CD14-positive monocyte (primary cell): Measurements from ENCODE around the gene MED6. TPM values are rescaled to one million over a fixed set of nuclear protein-coding genes. Genes with fewer than 3 reads are reported as not detected.

Experiments used
- DNase-seq, 3 donors: peaks; one replicate each; pipeline ENCODE4 v3.0.0-alpha.2; 2011 to 2022
- H2AFZ ChIP-seq: 2 replicates; pipeline ENCODE4 v1.6.0; 2012; ENCODE audit warnings: mild to moderate bottlenecking, low read depth, low read length, inconsistent platforms; ENCODE audit not compliant: insufficient read depth, poor library complexity, severe bottlenecking
- H3K27ac ChIP-seq, 2 donors: 1 replicate in 1 of 2; 2 replicates in 1 of 2; pipeline ENCODE4 v1.5.1; 2012 to 2013; ENCODE audit warnings: low read length in 2 of 2, control low read depth in 1 of 2, inconsistent platforms in 1 of 2, low read depth in 1 of 2, mild to moderate bottlenecking in 1 of 2
- H3K27me3 ChIP-seq, 2 donors: one replicate each; pipeline versions ENCODE4 v1.6.0 to v1.6.1; 2011 to 2013; ENCODE audit warnings: low read length in 2 of 2; ENCODE audit not compliant: control insufficient read depth in 2 of 2, insufficient read depth in 2 of 2
- H3K36me3 ChIP-seq, 2 donors: replicated peaks in 1 of 2; 1 replicate in 1 of 2; 2 replicates in 1 of 2; pipeline versions ENCODE4 v1.5.1 to v1.6.1; 2012 to 2013; ENCODE audit warnings: low read length in 2 of 2, control low read depth in 1 of 2, inconsistent platforms in 1 of 2, mild to moderate bottlenecking in 1 of 2; ENCODE audit not compliant: insufficient read depth in 2 of 2, control insufficient read depth in 1 of 2
- H3K4me1 ChIP-seq, 2 donors: 1 replicate in 1 of 2; 2 replicates in 1 of 2; pipeline versions ENCODE4 v1.5.1 to v1.6.1; 2012 to 2013; ENCODE audit warnings: low read length in 2 of 2, control low read depth in 1 of 2, inconsistent platforms in 1 of 2, mild to moderate bottlenecking in 1 of 2, moderate library complexity in 1 of 2; ENCODE audit not compliant: insufficient read depth in 2 of 2, control insufficient read depth in 1 of 2
- H3K4me2 ChIP-seq: replicated peaks from 2 replicates; pipeline ENCODE3; 2012; ENCODE audit warnings: low read length, moderate library complexity, mild to moderate bottlenecking; ENCODE audit not compliant: poor library complexity, severe bottlenecking; ENCODE audit errors: extremely low read depth
- H3K4me3 ChIP-seq, 3 experiments: fragments of 200-600 bp in 1 of 3; sonication (generic) in 1 of 3; replicated peaks in 1 of 3; 1 replicate in 2 of 3; 2 replicates in 1 of 3; pipeline ENCODE4 v1.5.1; 2011 to 2013; ENCODE audit warnings: low read length in 3 of 3, mild to moderate bottlenecking in 3 of 3, control low read depth in 2 of 3, low read depth in 2 of 3, inconsistent platforms in 1 of 3, moderate library complexity in 1 of 3
- H3K79me2 ChIP-seq: 2 replicates; pipeline ENCODE4 v1.6.0; 2012; ENCODE audit warnings: mild to moderate bottlenecking, control low read depth, inconsistent platforms, low read length, moderate library complexity; ENCODE audit not compliant: insufficient read depth
- H3K9ac ChIP-seq: 2 replicates; pipeline ENCODE4 v1.6.0; 2017; ENCODE audit warnings: low read length, mild to moderate bottlenecking; ENCODE audit not compliant: insufficient read depth, poor library complexity, severe bottlenecking
- H3K9me3 ChIP-seq, 2 donors: replicated peaks in 1 of 2; 1 replicate in 1 of 2; 2 replicates in 1 of 2; pipeline versions ENCODE4 v1.5.1 to v1.6.1; 2012 to 2013; ENCODE audit warnings: low read length in 2 of 2, control low read depth in 1 of 2; ENCODE audit not compliant: control insufficient read depth in 1 of 2, insufficient read depth in 1 of 2
- H4K20me1 ChIP-seq: 2 replicates; pipeline ENCODE4 v1.6.0; 2012; ENCODE audit warnings: mild to moderate bottlenecking, low read length, control low read depth, moderate library complexity; ENCODE audit not compliant: insufficient read depth
- H3K27ac Mint-ChIP-seq, 7 donors: one replicate each; pipeline ENCODE4 v1.8.0; 2020; ENCODE audit warnings: mild to moderate bottlenecking in 7 of 7, mixed read lengths in 7 of 7, moderate library complexity in 6 of 7, inconsistent platforms in 2 of 7
- H3K27me3 Mint-ChIP-seq, 3 donors: one replicate each; pipeline ENCODE4 v1.8.0; 2021 to 2022; ENCODE audit warnings: low read depth in 3 of 3, mild to moderate bottlenecking in 3 of 3, mixed read lengths in 3 of 3, moderate library complexity in 3 of 3, inconsistent platforms in 1 of 3
- H3K36me3 Mint-ChIP-seq, 2 donors: one replicate each; pipeline ENCODE4 v1.8.0; 2020; ENCODE audit warnings: mixed read lengths in 2 of 2, inconsistent platforms in 1 of 2, mild to moderate bottlenecking in 1 of 2
- H3K4me1 Mint-ChIP-seq: one replicate; pipeline ENCODE4 v1.8.0; 2020; ENCODE audit warnings: mild to moderate bottlenecking, mixed read lengths
- H3K4me3 Mint-ChIP-seq, 2 donors: one replicate each; pipeline ENCODE4 v1.8.0; 2020; ENCODE audit warnings: mild to moderate bottlenecking in 2 of 2, mixed read lengths in 2 of 2, moderate library complexity in 1 of 2
- H3K9me3 Mint-ChIP-seq, 7 donors: one replicate each; pipeline ENCODE4 v1.8.0; 2020 to 2022; ENCODE audit warnings: mixed read lengths in 7 of 7, mild to moderate bottlenecking in 6 of 7, moderate library complexity in 6 of 7, inconsistent platforms in 2 of 7
- WGBS: methylation state at CpG from one replicate; pipeline ENCODE4 v1.1.5; 2013; ENCODE audit warnings: missing lambda C conversion rate; ENCODE audit not compliant: insufficient coverage; 5-methylcytosine and 5-hydroxymethylcytosine counted together
- intact Hi-C, 2 donors: fragments of 100-400 bp; cut with micrococcal nuclease; formaldehyde crosslinking; loops; one replicate each; pipeline versions ENCODE4 v1.15.0 to v1.15.1; 2023
- polyA plus RNA-seq, 3 donors: library from polyadenylated mRNA; depleted of rRNA in 1 of 3; unstranded in 2 of 3; stranded (reverse) in 1 of 3; fragments of 300-500 nt in 2 of 3; fragments of >200 nt in 1 of 3; fragmentation: Illumina TruSeq in 2 of 3; gene quantifications; 1 replicate in 2 of 3; 2 replicates in 1 of 3; pipeline ENCODE4 v1.2.3, GENCODE V29; 2012 to 2021
- TF ChIP-seq, protein P1 (sequence below): fragments of 200-600 bp; IDR thresholded peaks from one replicate; pipeline ENCODE4 v1.8.0; 2022; ENCODE audit warnings: antibody characterized with exemption, mild to moderate bottlenecking

MED6 gene
- polyA plus RNA-seq, 3 donors, result 11.9 to 22.3 (median 19.4) TPM

DNA sequence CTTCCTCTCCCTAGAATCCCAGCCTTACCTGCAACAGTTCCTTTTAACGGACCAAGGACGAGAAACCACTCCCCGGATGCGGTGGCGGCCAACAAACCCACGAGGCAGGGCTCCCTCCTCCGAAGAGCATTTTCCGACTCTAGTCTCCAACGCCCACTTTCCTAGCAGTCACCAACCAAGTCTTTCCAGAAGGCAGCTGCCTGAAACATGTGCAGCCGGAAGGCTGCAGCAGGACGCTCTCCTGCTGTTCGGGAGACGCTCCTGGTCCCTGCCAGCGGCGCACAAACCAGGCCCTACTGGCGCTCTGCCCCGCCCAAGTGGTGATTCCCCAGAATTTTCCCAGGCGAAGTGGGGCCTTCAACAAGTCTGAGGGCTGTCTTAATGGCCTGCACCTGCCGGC is 44.6 kb downstream of the MED6 start:
- Histone ChIP-seq H3K27me3 (no peaks in the 10 kb centered on the region), H3K4me3 (no peak overlapping the region), H3K9me3 (peaks cover 0 to 9% of the 10 kb centered on the region in 2 donors), H3K36me3 (no peaks in the 10 kb centered on the region), H3K9ac (no peak overlapping the region), H3K79me2 (no peaks in the 10 kb centered on the region), H2AFZ (no peak overlapping the region), H3K4me2 (no peak overlapping the region), H3K4me1 (no peaks in the 10 kb centered on the region), H4K20me1 (no peaks in the 10 kb centered on the region), H3K27ac (no peak overlapping the region)
- intact Hi-C loops, result no loop called here
- H3K27ac Mint-ChIP-seq, result no peak overlapping the region
- no peak overlapping the region for H3K4me3 Mint-ChIP-seq
- DNase-seq, result no peak
- no peaks in the 10 kb centered on the region for H3K36me3 Mint-ChIP-seq
- H3K27me3 Mint-ChIP-seq, result peaks cover 0 to 3% (median 0%) of the 10 kb centered on the region in 3 donors
- H3K9me3 Mint-ChIP-seq, result peaks cover 4 to 17% (median 10%) of the 10 kb centered on the region in 7 donors
- WGBS, result 65% methylated on average over 19 of the region's 19 CpGs
- peaks cover 3% of the 10 kb centered on the region for H3K4me1 Mint-ChIP-seq
- TF ChIP-seq, protein P1, sequence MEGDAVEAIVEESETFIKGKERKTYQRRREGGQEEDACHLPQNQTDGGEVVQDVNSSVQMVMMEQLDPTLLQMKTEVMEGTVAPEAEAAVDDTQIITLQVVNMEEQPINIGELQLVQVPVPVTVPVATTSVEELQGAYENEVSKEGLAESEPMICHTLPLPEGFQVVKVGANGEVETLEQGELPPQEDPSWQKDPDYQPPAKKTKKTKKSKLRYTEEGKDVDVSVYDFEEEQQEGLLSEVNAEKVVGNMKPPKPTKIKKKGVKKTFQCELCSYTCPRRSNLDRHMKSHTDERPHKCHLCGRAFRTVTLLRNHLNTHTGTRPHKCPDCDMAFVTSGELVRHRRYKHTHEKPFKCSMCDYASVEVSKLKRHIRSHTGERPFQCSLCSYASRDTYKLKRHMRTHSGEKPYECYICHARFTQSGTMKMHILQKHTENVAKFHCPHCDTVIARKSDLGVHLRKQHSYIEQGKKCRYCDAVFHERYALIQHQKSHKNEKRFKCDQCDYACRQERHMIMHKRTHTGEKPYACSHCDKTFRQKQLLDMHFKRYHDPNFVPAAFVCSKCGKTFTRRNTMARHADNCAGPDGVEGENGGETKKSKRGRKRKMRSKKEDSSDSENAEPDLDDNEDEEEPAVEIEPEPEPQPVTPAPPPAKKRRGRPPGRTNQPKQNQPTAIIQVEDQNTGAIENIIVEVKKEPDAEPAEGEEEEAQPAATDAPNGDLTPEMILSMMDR, result no peak

DNA sequence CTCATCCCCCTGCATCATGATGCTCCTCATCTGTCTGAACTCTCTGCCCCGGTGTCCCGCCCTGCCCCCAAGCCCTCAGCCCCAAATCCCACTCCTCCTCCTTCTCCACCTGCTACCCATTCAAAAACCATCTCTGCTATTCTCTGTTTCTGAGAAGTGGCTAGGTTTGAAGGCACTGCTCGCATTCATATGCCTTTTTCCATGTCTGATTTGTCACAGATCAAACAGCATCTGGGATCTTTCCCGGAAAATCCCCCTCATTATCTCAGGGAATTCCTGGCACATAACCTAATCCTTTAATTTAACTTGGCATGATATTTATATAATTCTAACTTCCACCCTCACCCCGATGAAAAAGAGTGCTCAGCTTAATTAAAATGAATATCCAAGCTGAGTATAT is 62.4 kb downstream of the MED6 start:
- peaks cover 8 to 27% (median 23%) of the 10 kb centered on the region in 7 donors for H3K9me3 Mint-ChIP-seq
- Histone ChIP-seq H4K20me1 (no peaks in the 10 kb centered on the region), H2AFZ (no peak overlapping the region), H3K4me1 (no peaks in the 10 kb centered on the region), H3K4me2 (no peak overlapping the region), H3K4me3 (no peak overlapping the region), H3K36me3 (no peaks in the 10 kb centered on the region), H3K27ac (no peak overlapping the region), H3K9me3 (peaks cover 0 to 8% of the 10 kb centered on the region in 2 donors), H3K27me3 (no peaks in the 10 kb centered on the region), H3K9ac (no peak overlapping the region), H3K79me2 (no peaks in the 10 kb centered on the region)
- peaks cover 0 to 6% of the 10 kb centered on the region in 2 donors for H3K36me3 Mint-ChIP-seq
- 100% methylated on average over 2 of the region's 5 CpGs for WGBS
- no peak overlapping the region for H3K4me3 Mint-ChIP-seq
- peaks cover 9% of the 10 kb centered on the region for H3K4me1 Mint-ChIP-seq
- H3K27me3 Mint-ChIP-seq, result peaks cover 1 to 2% (median 2%) of the 10 kb centered on the region in 3 donors
- H3K27ac Mint-ChIP-seq, result no peak overlapping the region
- TF ChIP-seq, protein P1, result no peak
- DNase-seq, result no peak
- intact Hi-C loops, result no loop called here
